HG03460 (cell line): ENCODE results near the gene PHF21A.
A peak's percentile ranks its signal among the peaks of the same experiment; 100 is the strongest.

Source experiments
- ATAC-seq: cut with Tn5 transposase; IDR thresholded peaks from one replicate; pipeline ENCODE4 v1.9.1; 2021; ENCODE audit not compliant: unreplicated experiment

The PHF21A gene

GRCh38 chr11:45922425-45923082 lies 198.7 kb downstream of the PHF21A start, which contains the start of gene LARGE2:
TSS of gene LARGE2 (plus strand) at chr11:45922656. CDS start at chr11:45922883, 227 bp downstream.
- ATAC-seq, result no peak

GRCh38 chr11:45921561-45922424 lies 199.5 kb downstream of the PHF21A start:
- no peak for ATAC-seq

GRCh38 chr11:45920531-45921477 lies 200.4 kb downstream of the PHF21A start:
- no peak for ATAC-seq

GRCh38 chr11:45919806-45920530 lies 201.3 kb downstream of the PHF21A start:
- no peak for ATAC-seq

- no peak for ATAC-seq
Measured at GRCh38 chr11:45918962-45919675, 202.1 kb downstream of the PHF21A start.

- peak; percentile 36 for ATAC-seq
Measured at GRCh38 chr11:45918331-45918941, 202.8 kb downstream of the PHF21A start.

- peak; percentile 86 for ATAC-seq
Measured at GRCh38 chr11:45917623-45918330, 203.5 kb downstream of the PHF21A start, which contains the start of gene PEX16. TSS of gene PEX16 (minus strand) at chr11:45917877. CDS start at chr11:45917811, 66 bp downstream.

GRCh38 chr11:45917286-45917622 lies 204.0 kb downstream of the PHF21A start:
- ATAC-seq, result no peak

- ATAC-seq, result no peak
Measured at GRCh38 chr11:45915446-45915845, 205.8 kb downstream of the PHF21A start.

GRCh38 chr11:45913942-45914635 lies 207.2 kb downstream of the PHF21A start:
- ATAC-seq, result no peak

- no peak for ATAC-seq
Measured at GRCh38 chr11:45913514-45913913, 207.7 kb downstream of the PHF21A start.

- no peak for ATAC-seq
Measured at GRCh38 chr11:45910623-45911022, 210.6 kb downstream of the PHF21A start.

- no peak for ATAC-seq
Measured at GRCh38 chr11:45909594-45910475, 211.4 kb downstream of the PHF21A start.

GRCh38 chr11:45907911-45908370 lies 213.3 kb downstream of the PHF21A start:
- ATAC-seq, result no peak

GRCh38 chr11:45906965-45907611 lies 214.2 kb downstream of the PHF21A start, which contains the start of gene FREY1:
TSS of gene FREY1 (minus strand) at chr11:45907271. CDS start at chr11:45907245, 26 bp downstream.
- no peak for ATAC-seq

GRCh38 chr11:45906096-45906682 lies 215.1 kb downstream of the PHF21A start:
- ATAC-seq, result no peak
